ENCODE results near the gene UBL7.

Gene UBL7

DNA sequence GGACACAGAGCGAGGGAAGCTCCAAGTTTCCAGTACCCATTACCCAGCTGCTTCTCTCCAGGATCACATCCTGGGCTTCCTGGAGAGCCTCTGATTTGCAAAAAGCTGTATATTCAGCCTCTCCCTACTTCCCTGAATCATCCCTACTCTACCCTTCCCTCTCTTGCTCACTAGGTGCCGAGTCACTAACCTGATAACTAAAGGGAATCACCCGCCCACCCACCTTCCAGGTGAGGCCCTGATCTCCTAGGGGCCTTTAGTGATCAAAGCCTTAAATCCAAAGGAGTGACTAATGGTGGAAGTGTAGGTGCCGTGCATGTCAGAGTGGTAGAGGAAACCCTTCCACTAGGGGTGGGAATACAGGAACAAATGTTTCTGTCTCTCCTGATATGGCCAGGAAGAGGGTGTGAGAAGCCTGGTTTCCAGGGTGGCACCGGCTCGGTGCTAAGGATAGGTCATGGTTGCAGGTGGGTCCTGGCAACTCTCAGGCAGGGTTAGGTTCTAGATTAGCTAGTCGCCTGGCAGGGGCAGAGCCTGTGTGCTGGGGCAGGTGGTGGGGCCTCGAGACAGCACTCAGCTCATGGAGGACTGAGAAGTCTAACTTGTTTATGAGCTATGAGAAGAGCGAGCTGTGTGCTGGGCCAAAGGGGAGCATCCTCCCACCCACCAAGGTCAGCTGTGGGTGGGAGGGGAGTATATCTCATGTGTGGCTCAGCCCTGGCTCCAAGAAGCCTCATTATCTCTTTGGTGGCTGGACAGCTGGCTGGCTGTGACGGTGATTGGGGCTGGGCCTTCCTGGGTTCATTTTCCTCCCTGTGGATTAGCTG lies 37.3 kb downstream of the UBL7 start:
- no peak for DNase-seq (ENCODE audit: low read depth)

DNA sequence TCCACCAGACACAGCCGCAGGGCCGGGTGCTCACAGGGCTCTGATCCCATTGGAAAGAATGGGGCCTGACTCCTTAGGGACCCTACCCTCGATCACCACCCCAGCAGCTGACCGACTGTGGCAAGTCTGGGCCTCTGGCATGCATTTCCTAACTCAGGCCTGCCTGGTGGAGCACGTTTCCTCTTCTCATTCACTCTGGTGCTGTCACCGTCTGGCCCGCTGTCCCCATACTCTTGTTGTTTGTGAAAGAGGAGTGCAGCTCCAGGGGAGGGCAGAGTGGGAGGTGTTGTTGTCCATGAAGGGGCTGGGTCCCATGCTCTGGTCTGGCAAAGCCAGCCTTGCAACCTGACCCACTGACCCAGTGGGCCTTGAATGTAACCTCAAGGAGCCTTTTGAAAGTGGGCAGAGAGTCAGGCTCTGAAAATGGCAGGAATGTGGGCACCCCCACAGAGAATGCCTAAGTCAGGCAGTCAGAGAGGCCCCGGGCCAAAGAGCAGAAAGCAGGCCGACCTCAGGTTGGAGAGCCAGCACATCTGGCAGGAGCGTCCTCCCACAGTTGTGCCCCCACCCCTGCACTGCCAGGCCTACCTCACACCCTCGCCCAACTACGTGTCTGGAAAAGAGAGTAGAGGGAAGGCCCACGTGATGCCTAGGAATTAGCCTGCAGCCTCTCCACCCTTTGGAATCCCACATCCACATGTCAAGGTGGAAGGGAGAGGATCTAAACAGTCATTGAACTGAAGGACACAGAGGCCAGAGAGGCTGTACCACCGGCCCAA lies 38.1 kb downstream of the UBL7 start:
- no peak for DNase-seq (ENCODE audit: low read depth)

DNA sequence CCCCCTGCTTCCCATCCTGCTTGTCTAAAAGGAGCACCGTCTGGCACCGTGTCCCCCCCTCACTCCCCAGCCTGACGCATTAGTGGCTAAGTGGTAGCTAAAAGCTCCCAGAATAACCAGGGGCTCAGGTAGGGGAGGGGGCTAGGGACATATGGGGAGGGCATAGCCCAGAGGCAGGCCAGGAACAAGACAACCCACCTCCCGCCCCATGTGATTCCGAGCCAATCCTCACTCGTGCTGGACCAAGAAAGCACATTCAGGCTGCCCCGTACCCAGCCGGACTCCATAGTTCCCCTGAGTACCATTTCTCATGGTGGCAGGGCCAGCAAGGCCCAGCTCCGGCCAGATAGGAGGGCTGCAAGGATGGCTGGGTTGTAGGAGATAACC lies 38.7 kb downstream of the UBL7 start:
- no peak for DNase-seq (ENCODE audit: low read depth)

DNA sequence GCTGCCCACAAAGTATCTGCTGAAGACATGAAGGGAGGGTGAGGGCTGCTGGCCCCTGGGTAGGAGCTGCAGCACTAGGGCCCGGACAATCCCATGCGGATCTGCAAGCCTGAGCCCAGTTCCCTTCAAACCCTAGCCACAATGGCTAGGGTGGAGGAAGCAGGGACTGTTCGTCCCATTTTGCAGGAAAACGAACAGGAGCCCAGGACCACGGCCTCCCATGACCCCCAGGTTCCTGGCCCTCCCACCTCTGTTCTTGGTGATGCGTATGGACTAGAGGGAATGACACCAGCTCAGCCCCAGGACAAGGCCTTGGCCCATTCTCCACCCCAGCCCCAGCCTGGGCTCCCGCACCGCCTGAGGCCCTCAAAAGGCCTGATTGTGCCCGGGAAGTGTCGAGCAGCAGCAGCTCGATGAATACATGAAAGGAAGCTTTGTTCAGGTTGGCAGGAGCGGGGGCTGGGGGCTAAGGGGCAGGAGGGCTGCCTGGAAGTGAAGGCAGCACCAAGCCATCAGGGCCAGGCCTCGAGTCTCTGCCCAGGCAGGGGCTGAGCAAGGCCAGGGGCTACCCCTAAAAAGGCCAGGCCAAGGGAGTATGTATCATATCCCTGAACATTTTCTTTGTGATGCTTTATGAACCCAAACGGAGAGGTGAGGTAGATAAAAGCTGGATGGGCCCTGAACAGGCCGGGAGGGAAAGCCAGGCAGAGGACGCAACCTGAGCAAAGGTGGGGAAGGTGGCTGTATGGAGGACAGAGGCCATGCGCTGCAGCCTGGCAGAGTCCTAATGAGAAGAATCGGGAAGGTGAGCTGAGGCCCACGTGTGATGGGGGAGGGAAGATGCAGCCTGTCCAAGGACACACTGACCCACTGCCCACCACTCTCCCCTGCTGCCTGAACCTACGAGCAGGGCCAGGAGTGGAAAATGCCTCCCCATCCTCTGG lies 39.4 kb downstream of the UBL7 start:
- no peak for DNase-seq (ENCODE audit: low read depth)

DNA sequence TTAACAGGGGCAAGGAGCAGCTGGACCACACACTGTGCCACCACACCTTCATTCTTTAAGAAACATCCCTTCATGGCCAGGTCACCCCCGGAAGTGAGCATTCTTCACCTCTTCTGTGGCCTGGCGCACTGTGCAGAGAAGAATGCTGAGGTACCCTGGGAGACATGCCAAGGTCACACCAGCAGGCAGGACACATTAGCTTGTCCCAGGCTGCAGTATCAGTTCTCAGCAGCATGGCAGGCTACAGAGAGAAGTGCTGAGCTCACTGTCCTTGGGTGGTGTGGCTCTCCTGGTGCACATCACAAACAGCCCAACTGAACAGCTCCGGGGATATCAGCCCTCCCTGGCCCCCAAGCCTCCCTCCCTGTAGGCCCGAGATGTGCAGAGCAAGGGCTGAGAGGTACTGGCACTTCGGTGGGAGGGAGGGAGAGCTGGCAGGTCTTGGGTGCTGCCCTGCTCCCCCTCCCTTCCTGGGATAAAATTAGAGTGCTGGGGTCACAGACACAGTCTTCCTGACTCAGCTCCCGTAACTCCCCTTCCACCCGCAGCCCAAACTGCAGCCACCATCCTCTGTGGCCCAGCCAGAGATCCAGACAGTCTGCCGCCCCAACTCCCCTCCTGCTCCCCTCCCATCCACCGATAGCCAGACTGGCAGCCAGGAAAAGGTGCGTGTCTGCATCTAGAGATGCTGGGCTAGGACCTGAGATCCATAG lies 40.6 kb downstream of the UBL7 start:
- DNase-seq (ENCODE audit: low read depth), result no peak

DNA sequence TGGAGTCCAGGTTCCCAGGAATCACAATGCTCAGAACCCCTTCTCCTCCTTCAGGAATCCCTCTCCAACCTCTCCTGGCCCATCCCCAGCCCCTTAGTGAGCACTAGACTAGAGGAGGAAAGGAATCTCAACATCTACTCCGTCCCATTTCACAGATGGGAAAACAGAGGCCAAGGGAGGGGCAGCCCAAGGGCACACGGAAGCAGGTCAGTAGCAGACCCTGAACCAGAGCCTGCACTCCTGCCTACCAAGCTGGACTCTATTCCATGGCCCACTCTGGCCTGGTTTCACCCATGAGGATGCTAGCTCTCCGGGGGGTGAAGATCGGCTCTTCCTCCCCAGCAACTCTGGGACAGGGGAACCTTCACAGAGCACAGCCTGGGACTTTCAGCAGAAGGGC lies 41.5 kb downstream of the UBL7 start:
- DNase-seq (ENCODE audit: low read depth), result no peak

DNA sequence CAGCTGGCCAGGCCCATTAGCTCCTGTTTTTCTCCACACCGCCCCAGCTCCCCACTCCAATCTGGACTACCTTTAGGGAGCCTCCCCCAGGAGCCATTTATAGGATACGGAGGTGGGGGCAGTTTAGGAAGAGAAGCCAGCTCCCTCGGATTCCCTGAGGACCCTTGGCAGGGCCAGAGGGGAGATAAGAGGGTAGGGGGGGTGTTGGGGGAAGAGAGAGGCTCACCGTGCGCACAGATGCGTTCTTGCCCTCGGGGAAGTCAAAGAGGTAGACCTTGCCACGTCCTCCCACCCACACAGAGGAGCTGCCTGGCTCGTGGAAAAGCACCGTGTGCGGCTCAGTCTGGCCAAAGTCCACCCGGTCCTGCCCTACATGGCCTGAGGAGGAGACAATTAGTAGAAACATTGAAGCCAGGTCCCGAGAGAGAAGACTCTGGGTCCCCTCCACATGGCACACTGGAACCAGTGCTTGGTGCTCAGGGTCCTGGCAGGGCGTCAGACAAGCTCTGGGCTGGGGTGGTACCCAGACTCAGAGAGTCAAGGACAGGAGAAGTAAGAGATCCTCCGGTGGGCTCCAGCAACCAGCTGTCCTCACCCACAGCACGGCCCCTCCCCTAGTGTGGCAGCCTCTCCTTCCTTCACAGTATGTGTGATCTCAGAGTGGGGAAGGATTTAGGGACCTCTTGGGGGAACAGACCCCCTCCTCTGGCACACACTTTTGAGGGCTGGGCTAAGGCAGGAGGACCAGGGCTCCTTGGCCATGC lies 42.2 kb downstream of the UBL7 start:
- no peak for DNase-seq (ENCODE audit: low read depth)

DNA sequence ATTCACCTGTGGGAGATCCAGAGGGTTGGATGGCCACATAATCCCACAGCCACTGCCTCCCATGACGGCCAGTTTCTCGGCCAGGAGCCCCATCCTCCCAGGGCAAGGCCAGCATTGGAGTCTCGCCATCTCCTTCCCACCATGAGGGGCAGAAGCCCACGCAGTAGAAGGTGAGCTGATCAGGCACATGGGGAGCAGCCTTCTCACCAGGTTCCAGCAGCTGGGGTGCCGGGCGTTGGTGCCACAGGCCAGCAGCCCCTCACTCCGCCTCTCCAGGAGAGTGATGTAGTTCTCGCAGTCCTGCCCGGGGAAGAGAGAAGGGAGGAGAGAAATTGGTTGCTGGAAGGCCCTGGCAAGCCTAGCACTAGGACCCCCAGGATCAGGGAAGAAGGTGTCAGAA lies 43.3 kb downstream of the UBL7 start:
- no peak for DNase-seq (ENCODE audit: low read depth)

DNA sequence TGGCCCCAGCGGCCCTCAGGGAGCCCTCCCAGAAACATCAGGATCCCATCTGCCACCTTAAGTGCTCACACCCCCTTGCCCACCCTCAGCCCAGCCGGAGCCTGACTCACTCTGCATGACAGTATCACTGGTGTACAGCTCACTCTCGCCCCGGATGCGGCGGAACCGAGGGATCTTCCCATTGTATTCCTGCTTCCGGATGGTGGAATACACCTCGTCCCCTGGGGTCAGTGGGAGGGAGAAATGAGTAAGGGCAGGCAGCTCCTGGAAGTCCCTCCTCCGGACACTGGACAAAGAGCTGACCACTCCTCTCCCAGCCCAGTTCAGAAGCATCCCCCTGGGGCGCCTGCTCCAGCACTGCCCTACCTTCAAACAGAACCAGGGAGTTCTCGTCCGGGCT lies 43.7 kb downstream of the UBL7 start:
- DNase-seq (ENCODE audit: low read depth), result no peak

DNA sequence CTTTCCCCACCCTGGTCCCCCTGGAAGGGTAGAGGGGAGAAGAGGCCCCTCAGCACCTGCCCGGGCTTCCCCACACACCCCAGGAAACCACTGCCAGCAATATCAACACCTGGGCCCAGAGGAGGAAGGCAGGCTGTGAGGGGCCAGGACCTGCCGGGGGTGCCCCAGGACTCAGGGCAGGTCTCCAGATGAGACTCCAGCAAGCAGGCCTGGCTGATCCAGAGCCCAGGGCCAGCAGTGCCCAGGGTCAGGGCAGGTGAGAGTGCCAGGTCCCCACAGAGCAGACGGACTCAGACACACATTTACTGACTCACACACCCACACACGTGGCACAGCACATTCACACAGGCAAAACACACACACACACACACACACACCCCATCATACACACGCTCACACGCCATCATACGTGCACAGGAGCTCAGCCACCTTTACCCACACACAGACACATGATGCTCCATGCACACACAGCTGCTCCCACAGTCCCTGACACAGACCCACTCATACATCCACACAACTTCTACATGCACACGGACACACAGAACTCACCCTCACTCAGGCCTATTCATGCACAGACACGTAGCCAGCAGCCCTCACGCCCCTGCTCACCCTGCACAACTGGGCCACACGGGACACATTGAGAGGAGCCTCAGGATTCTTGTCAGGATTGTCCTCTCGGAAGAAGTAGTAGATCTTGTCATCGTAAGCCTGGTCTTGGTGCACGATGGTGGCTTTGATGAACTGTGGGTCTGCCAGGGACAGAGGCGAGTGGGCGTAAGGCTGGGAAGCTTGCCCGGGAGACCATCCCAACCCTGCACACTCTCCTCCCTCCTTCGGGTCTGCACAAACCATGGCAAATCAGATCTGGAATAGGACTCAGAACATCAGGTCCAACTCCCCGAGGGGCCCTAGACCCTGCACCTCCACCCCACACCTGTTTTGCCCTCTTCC lies 44.7 kb downstream of the UBL7 start:
- DNase-seq (ENCODE audit: low read depth), result no peak

DNA sequence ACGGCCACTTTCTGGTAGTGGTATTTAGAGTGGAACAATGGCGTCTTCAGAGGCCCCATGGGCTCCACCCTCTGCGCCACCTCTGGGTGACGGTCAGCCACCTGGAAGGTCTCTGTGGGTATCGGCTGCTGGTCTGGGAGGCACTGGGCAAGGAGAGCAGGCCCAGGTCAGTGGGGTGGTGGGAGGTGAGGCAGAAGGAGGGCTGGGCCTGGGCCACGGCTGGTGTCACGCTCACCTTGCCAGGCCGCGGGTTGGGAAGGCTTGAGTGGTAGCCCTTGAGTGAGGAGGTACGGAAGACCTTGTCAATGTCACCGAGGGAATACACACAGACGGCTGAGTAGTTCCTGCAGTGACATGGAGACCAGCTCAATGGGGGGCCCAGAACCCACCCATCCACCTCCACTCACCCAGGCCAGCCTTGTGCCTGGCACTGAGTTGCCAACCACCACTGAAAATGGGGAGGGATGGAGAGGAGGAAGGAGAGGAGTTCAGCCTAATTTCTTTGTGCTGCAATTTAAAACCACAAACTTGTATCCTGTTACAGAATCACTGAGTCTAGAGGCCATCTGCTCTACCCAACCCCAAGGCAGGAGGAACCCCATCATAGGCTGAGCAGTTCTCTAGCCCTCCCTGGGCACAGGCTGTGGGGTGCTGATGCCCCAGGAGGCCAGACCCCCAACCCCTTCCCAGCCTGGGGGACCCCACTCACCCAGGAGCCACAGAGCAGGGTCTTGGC lies 46.2 kb downstream of the UBL7 start:
- no peak for DNase-seq (ENCODE audit: low read depth)

DNA sequence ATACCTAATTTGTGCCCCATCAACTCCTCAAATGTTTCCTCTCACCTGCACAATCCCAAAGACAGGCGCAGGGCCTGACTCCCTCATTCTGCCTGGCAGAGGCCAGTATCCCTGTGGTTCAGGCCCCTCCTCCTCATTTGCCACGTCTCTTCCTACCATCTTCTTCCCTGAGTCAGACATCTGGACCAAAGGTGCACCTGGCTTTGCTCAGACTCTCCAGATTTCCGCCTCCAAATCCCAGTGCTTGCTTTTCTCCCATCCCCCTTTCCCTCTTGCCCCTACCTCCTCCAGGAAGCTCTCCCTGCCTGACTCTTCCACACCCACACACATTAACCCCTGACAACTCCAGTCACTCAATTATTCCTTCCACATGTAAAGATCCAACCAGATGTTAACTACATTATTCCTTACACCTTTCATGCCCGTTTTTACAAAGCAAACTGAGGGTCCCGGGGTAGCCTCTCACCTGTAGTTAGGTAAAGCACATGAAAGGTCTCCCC lies 46.8 kb downstream of the UBL7 start:
- DNase-seq (ENCODE audit: low read depth), result no peak

DNA sequence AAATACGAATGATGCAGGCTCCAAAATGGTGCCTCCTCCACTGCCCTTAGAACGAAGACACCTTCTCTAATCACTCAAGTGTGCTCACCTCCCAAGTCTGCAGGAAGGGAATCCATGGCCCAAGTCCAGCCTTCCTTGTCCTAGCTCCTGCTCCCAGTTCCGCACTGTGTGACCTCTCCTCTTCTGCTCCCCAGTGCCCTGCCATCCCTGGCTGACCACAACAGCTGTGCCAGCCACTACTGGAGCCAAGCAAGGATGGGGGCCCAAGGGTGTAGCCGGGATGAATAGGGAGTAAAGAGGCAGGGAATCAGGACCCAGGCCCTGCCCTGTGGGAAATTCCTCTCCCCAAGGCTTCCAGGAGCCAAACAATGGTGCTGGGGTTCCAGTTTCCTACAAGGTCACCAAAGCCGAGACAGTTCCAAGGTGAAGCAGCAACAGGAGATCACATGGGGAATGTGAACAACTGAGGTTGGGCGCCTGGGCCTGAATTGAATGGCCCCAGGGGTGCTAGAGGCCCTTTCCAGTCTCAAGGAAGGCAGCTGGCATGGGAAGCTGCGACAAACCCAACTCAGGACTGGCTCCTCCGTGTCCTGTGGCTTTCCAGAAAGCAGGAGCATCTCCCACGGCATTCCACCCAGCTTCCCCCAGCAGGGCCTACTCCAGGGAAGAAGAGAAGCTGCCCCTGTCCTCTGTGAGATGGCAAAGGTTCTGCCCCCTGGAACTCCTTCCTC lies 47.4 kb downstream of the UBL7 start:
- no peak for DNase-seq (ENCODE audit: low read depth)

DNA sequence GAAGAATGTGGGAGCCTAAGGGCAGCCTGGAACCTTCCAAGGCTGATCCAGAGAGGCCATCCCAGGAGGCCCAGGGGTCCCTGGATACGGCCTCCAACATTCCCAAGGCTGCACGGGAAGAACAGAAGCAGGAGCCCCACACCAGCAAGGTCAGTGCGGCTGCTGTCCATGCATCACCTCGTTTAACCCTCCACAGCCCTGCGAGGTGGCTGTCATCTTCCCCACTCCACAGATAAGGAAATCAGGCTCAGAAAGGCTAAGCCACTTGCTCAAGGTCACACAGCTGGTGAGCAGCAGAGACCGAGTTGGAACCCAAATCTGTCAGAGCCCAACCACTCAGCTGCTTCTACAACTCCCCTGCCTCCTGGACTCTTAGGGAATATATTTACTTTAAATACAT lies 48.8 kb downstream of the UBL7 start:
- DNase-seq (ENCODE audit: low read depth), result no peak

DNA sequence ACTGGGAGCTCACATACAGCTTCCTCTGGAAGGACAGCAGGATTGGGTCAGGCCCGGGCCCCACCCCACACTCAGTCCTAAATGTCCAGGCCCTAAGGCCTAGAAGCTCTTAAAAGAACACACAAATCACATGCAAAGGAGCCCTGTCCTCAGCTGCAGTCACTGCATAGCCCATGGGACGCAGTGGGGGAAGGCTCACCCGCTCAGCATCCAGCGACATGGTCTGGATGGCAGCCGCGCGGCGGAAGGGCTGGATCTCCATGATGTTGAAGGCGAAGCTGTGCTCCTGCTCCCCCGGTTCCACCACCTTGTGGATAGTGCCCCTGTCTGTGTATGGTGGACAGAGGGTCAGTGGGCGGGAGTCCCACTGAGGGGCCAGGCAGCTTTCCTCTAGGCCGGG lies 49.3 kb downstream of the UBL7 start:
- no peak for DNase-seq (ENCODE audit: low read depth)

DNA sequence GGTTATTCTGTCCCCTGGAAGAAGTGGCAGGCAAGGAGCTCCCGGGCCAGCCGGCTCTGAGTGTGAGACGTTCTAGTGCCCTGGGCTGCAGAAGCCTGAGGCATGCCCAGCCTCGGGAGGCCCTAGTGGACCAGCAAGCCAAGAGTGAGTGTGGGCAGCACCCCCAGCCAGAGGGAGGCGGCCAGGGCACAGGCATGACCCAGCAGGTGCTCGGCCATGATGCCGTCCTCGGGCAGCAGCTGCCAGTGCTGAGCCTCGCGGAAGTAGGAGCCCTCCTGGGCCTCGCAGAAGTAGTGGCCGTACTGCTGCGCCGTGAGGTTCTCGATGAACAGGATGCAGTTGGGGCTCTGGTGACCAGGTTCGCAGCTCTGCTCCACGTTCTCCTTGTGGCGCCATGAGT lies 50.5 kb downstream of the UBL7 start:
- no peak for DNase-seq (ENCODE audit: low read depth)

DNA sequence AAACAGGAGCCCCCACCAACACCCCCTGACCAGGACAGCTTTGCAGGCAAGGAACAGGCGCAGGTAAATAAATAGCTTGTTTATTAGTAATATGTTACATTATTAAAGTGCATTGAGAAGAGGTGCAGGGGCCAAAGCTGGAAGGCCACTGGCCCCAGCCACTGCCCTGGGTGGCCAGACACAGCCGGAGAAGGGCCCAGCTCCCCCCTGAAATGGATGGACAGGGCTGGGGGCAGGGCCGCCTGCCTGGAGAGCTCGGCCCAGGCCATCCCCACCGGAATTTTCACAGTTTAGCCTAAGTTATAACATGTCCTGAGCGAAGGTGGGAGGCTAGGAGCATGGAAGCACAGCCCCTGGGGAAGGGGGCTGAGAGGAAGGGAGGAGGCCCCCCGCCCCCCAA lies 51.7 kb downstream of the UBL7 start:
- DNase-seq (ENCODE audit: low read depth), result no peak

DNA sequence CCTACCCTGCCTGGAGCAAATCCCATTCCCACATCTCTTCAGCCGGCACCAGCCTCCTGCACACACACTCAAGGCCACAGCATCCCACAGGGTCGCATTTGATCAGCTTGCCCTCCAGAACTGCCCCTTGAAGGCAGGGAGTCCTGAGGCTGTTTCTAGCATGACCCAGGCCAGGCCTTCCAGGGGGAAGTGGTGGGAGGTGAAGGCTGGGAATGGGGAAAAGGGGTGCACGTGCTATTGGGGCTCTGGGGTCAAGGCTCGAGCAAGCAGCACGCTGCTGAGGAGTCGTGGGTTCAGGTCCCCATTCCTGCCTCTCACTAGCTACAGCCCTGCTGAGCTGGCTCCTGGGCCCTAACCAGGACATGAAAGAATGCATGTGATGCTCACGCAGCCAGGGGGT lies 52.1 kb downstream of the UBL7 start:
- no peak for DNase-seq (ENCODE audit: low read depth)

Data from CMK (cell line).